Measurements from ENCODE around the gene PIPOX.

The PIPOX gene

GRCh38 chr17:29019475-29020181, 23.3 kb upstream of the PIPOX start:
- DNase-seq (ENCODE audit: low spot score) = no peak

- DNase-seq (ENCODE audit: low spot score) = no peak
Measured at GRCh38 chr17:29020576-29020975, 22.4 kb upstream of the PIPOX start.

- DNase-seq (ENCODE audit: low spot score) = no peak
Measured at GRCh38 chr17:29021226-29021625, 21.7 kb upstream of the PIPOX start.

- DNase-seq (ENCODE audit: low spot score) = no peak
Measured at GRCh38 chr17:29022074-29022473, 20.9 kb upstream of the PIPOX start.

- no peak for DNase-seq (ENCODE audit: low spot score)
Measured at GRCh38 chr17:29024316-29024952, 18.5 kb upstream of the PIPOX start.

- no peak for DNase-seq (ENCODE audit: low spot score)
Measured at GRCh38 chr17:29031488-29031887, 11.5 kb upstream of the PIPOX start.

GRCh38 chr17:29032013-29032856, 10.7 kb upstream of the PIPOX start:
- DNase-seq (ENCODE audit: low spot score) = no peak

- DNase-seq (ENCODE audit: low spot score) = no peak
Measured at GRCh38 chr17:29032857-29033197, 10.1 kb upstream of the PIPOX start.

GRCh38 chr17:29034510-29034909, 8.4 kb upstream of the PIPOX start:
- no peak for DNase-seq (ENCODE audit: low spot score)

GRCh38 chr17:29036584-29036983, 6.4 kb upstream of the PIPOX start:
- no peak for DNase-seq (ENCODE audit: low spot score)

GRCh38 chr17:29037739-29038084, 5.2 kb upstream of the PIPOX start:
- no peak for DNase-seq (ENCODE audit: low spot score)

- no peak for DNase-seq (ENCODE audit: low spot score)
Measured at GRCh38 chr17:29038085-29038795, 4.7 kb upstream of the PIPOX start.

- DNase-seq (ENCODE audit: low spot score) = no peak
Measured at GRCh38 chr17:29039764-29040598, 3.0 kb upstream of the PIPOX start.

GRCh38 chr17:29041091-29041490, 1.9 kb upstream of the PIPOX start:
- no peak for DNase-seq (ENCODE audit: low spot score)

GRCh38 chr17:29041571-29041970, 1.4 kb upstream of the PIPOX start:
- DNase-seq (ENCODE audit: low spot score) = no peak

GRCh38 chr17:29042026-29042678, 789 bp upstream of the PIPOX start:
- DNase-seq (ENCODE audit: low spot score) = no peak

- no peak for DNase-seq (ENCODE audit: low spot score)
Measured at GRCh38 chr17:29043539-29044145, 701 bp downstream of the PIPOX start.

- no peak for DNase-seq (ENCODE audit: low spot score)
Measured at GRCh38 chr17:29045026-29045425, 2.1 kb downstream of the PIPOX start.

- no peak for DNase-seq (ENCODE audit: low spot score)
Measured at GRCh38 chr17:29045734-29046472, 3.0 kb downstream of the PIPOX start.

- DNase-seq (ENCODE audit: low spot score) = no peak
Measured at GRCh38 chr17:29046473-29046839, 3.5 kb downstream of the PIPOX start.

Measured in putamen (tissue), 1 donor.